ENCODE results near the gene TMEM208. TPM values are rescaled to one million over a fixed set of nuclear protein-coding genes. Genes with fewer than 3 reads are reported as not detected.

The TMEM208 gene
- total RNA-seq, 1 donor from 2014 or later = 33.1 TPM

DNA sequence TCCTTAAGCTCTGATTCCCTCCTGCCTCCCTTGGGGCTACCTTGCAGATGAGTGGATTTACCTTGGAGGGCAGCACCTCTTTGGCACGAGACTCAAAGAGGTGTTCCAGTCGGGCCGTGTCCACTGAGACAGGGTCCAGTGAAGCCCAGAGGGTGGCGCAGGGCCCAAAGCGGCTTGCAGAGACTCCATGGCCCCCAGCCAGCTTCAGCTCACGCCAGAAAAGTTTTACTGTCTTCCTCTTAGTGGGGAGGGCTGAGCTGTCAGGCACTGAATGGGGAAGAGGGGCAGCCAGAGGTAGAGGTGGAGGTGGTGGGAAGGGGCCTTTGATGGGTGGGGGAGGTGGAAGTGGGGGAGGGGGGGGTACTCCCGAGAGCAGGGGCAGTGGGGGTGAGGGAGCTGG is 6.7 kb downstream of the TMEM208 start:
- H3K9me3 ChIP-seq = no peaks in the 10 kb centered on the region
- DNase-seq = no peak
- no peak for ATAC-seq
- H3K4me1 ChIP-seq = peaks cover under 1% of the 10 kb centered on the region
- H3K36me3 ChIP-seq = peaks cover 100% of the 10 kb centered on the region
- no peaks in the 10 kb centered on the region for H3K27me3 ChIP-seq (ENCODE audit: low read depth)
- intact Hi-C loops (cut with DNase I) = no loop called here
- no peak for TF ChIP-seq CTCF (IDR thresholded peaks at IDR 0.05)
- H3K27ac ChIP-seq = no peak overlapping the region
- no peak overlapping the region for H3K4me3 ChIP-seq

DNA sequence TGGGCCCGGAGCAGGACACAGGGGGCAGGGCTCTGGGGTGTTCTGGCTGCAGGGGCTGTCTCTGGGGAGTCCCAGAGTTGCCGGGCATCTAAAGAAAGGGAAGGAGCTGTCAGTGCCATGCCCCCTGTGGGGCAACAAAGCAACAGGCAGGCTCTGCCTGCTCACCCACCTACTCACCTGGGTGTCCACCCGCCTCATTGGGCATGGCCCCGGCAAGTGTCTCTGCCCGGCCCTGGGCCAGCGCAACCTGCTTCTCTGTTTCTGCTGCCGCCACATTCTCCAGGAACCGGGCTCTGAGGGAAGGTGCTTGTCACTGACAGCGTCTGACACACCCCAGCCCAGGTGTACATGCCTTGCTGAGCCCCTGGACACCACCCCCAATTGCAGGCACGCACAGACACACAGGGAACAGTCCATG is 7.3 kb downstream of the TMEM208 start:
- TF ChIP-seq CTCF (IDR thresholded peaks at IDR 0.05) = no peak
- ATAC-seq (no peak), DNase-seq (no peak)
- intact Hi-C loops (cut with DNase I) = no loop called here
- H3K4me1 ChIP-seq = peaks cover 2% of the 10 kb centered on the region
- no peaks in the 10 kb centered on the region for H3K27me3 ChIP-seq (ENCODE audit: low read depth)
- H3K27ac ChIP-seq = no peak overlapping the region
- H3K9me3 ChIP-seq = no peaks in the 10 kb centered on the region
- no peak overlapping the region for H3K4me3 ChIP-seq
- peaks cover 100% of the 10 kb centered on the region for H3K36me3 ChIP-seq

DNA sequence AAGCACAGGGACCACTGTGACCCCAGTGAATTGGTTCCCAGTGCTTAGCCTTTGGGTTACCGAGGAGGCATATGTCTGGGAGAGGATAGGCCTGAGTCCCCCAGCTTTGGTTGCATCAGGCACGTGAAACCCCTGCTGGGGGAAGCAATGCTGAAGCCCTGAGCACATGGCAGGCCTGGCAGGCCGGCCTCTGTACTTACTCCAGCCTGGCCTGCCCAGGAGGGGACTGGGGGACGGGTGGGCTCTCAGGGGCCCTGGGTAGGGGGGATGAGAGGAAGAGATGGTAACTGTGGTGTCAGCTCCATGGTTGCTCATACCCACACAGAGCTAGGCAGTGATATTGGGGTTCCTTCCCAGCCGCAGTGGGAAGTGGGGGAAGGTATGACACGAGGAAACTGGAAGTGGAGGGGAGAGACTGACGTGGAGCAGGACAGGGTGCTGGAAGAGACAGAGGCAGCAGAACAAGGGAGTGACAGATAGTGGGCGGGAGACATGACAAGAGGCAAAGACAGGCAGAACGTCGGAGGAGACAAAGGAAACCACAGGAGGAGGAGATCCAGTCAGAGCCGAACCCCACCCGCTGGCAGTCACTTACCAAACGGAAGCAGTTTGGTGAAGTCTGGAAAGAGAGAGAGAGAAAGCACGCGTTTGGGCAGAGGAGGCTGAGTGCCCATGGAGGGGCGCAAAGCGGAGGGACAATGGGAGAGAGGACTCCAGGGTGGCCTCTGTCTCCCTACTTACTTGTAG is 9.1 kb downstream of the TMEM208 start:
- H3K9me3 ChIP-seq = no peaks in the 10 kb centered on the region
- no peak overlapping the region for H3K27ac ChIP-seq
- H3K4me3 ChIP-seq = no peak overlapping the region
- no peak for TF ChIP-seq CTCF (IDR thresholded peaks at IDR 0.05)
- intact Hi-C loops (cut with DNase I) = no loop called here
- ATAC-seq (no peak), DNase-seq (no peak)
- H3K27me3 ChIP-seq (ENCODE audit: low read depth) = no peaks in the 10 kb centered on the region
- peaks cover 20% of the 10 kb centered on the region for H3K4me1 ChIP-seq
- peaks cover 86% of the 10 kb centered on the region for H3K36me3 ChIP-seq

- DNase-seq = peak; percentile 61
- Histone ChIP-seq H3K27me3 (ENCODE audit: low read depth) (no peaks in the 10 kb centered on the region), H3K4me3 (no peak overlapping the region), H3K27ac (no peak overlapping the region), H3K4me1 (peaks cover 28% of the 10 kb centered on the region), H3K9me3 (no peaks in the 10 kb centered on the region), H3K36me3 (peaks cover 78% of the 10 kb centered on the region)
- TF ChIP-seq CTCF (IDR thresholded peaks at IDR 0.05) = no peak
- intact Hi-C loops (cut with DNase I) = no loop called here
- peak in 1 of 2 donors; percentile 28 for ATAC-seq
These were observed 9.8 kb downstream of the TMEM208 start for GRCh38 chr16:67236563-67237395.

- no peak for TF ChIP-seq CTCF (IDR thresholded peaks at IDR 0.05)
- peaks cover 37% of the 10 kb centered on the region for H3K4me1 ChIP-seq
- H3K36me3 ChIP-seq = peaks cover 69% of the 10 kb centered on the region
- H3K4me3 ChIP-seq = no peak overlapping the region
- DNase-seq (peak; percentile 41), ATAC-seq (no peak)
- H3K27me3 ChIP-seq (ENCODE audit: low read depth) = no peaks in the 10 kb centered on the region
- H3K9me3 ChIP-seq = no peaks in the 10 kb centered on the region
- intact Hi-C loops (cut with DNase I) = no loop called here
- H3K27ac ChIP-seq = no peak overlapping the region
These were observed 10.7 kb downstream of the TMEM208 start for GRCh38 chr16:67237396-67238277.
